ENCODE data around the gene NXPH1. TPM values are rescaled to one million over a fixed set of nuclear protein-coding genes. Genes with fewer than 3 reads are reported as not detected.

Gene NXPH1
- total RNA-seq, 1 donor from 2014 or later: 0.29 TPM

DNA sequence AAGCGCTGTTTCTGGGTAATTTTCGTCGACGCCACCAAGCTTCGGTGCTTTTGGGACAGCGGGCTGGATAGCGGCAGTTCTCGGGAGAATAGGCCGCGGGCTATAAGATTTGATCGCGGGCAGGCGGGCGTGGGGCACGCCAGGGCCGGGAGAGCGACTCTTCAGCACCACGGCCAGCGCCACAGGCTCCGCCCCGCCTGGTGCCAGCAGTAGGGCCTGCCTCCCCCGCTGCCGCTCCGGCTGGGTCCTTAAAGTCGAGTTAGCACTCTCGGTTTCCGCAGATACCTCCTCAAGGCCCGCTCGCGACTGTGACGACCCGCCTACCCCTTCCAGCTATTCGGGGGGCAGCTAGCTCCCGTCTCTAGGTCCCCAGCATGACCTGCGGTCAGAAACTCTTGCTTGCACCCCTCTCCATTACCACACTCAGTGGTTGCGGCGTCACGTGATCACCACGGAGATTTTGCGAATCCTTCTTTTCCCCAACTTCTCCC, 9.4 kb downstream of the NXPH1 start:
- TF ChIP-seq, protein P1, sequence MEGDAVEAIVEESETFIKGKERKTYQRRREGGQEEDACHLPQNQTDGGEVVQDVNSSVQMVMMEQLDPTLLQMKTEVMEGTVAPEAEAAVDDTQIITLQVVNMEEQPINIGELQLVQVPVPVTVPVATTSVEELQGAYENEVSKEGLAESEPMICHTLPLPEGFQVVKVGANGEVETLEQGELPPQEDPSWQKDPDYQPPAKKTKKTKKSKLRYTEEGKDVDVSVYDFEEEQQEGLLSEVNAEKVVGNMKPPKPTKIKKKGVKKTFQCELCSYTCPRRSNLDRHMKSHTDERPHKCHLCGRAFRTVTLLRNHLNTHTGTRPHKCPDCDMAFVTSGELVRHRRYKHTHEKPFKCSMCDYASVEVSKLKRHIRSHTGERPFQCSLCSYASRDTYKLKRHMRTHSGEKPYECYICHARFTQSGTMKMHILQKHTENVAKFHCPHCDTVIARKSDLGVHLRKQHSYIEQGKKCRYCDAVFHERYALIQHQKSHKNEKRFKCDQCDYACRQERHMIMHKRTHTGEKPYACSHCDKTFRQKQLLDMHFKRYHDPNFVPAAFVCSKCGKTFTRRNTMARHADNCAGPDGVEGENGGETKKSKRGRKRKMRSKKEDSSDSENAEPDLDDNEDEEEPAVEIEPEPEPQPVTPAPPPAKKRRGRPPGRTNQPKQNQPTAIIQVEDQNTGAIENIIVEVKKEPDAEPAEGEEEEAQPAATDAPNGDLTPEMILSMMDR (conservative IDR thresholded peaks at IDR 0.05): no peak
- peak; percentile 86 for DNase-seq (ENCODE audit: extremely low spot score, unreplicated experiment)
- H3K27me3 Mint-ChIP-seq: peaks cover 99% of the 10 kb centered on the region
- no peaks in the 10 kb centered on the region for H3K9me3 Mint-ChIP-seq
- H3K36me3 Mint-ChIP-seq: no peaks in the 10 kb centered on the region
- no peak overlapping the region for H3K27ac Mint-ChIP-seq
- H3K4me3 Mint-ChIP-seq: peak overlapping the region; percentile 81
- peaks cover 19% of the 10 kb centered on the region for H3K4me1 Mint-ChIP-seq (ENCODE audit: unreplicated experiment)

DNA sequence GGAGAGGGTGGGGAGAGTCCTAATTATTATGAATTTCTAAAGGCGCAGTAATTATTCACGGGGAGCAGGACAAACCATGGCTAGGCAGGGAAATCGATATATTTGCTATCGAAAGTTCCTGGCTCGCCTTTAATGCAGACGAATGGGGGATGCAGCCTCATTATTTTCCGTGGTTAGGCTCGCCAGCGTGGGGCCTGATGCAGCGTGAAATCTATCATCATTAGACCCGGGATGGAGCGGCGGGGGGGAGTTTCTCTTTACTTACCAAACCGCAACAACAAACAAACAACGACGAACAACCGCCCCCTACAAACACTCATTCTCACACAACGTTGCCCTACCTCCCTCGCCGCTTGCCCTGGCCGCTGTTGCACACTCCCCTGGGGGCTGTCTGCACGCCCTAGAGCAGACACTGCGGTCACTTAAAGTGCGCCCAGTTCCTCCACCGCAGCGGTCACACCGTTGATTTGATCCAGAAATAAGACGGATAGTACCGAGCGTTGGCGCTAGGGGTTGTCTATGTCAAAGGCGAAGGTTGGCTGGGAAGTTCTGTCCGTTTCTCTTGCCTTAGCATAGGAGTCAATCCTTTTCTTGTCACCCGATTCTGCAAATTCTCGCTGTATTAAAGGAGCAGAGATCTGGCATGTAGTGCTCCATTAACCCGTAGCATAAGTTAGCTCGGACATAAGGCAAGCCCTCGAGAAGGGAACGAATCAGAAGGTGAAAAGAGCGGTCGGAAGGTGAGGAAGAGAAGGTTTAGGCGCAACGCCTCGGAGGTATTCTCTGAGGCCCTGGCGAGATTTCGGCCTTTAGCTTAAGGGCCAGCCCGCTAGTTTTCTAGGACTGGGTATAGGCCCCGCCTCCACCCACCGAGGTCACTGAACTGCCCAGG, 10.4 kb downstream of the NXPH1 start:
- Mint-ChIP-seq H3K4me1 (ENCODE audit: unreplicated experiment) (peaks cover 19% of the 10 kb centered on the region), H3K4me3 (peak overlapping the region; percentile 88), H3K27ac (peak overlapping the region; percentile 43), H3K9me3 (no peaks in the 10 kb centered on the region), H3K27me3 (peaks cover 95% of the 10 kb centered on the region), H3K36me3 (no peaks in the 10 kb centered on the region)
- no peak for DNase-seq (ENCODE audit: extremely low spot score, unreplicated experiment)
- TF ChIP-seq, protein P1 (conservative IDR thresholded peaks at IDR 0.05): peak; percentile 66

DNA sequence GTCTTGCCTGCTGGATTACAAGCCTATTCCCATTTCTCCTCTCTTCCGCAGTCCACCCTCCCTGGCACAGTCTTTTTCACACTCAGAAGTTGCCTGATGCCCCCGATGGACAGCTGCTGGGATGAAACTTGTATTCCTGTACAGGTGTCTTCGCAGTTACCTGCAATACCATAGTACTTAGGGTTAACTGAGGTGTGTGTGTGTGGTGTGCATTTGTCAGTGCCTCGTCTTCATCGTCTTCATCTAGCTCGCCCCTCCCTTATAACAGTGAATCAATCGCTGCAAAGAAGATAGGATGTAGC, 11.0 kb downstream of the NXPH1 start:
- no peaks in the 10 kb centered on the region for H3K36me3 Mint-ChIP-seq
- no peak overlapping the region for H3K27ac Mint-ChIP-seq
- H3K27me3 Mint-ChIP-seq: peaks cover 89% of the 10 kb centered on the region
- H3K4me1 Mint-ChIP-seq (ENCODE audit: unreplicated experiment): peaks cover 19% of the 10 kb centered on the region
- no peak for DNase-seq (ENCODE audit: extremely low spot score, unreplicated experiment)
- no peak overlapping the region for H3K4me3 Mint-ChIP-seq
- TF ChIP-seq, protein P1 (conservative IDR thresholded peaks at IDR 0.05): no peak
- no peaks in the 10 kb centered on the region for H3K9me3 Mint-ChIP-seq

DNA sequence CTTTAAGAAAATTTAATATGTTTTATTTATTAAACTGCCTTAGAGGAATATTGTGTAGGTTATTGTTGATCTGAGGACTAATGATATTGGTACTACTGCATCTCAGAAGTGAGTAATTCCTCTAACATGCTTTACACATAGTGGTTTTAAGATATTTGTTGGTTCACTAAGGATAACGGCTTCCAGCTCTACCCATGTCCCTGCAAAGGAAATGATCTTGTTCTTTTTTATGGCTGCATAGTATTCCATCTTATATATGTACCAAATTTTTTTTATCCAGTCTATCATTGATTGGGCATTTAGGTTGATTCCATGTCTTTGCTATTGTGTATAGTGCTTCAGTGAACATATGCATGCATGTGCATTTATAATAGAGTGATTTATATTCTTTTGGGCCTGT, 20.1 kb downstream of the NXPH1 start:
- Mint-ChIP-seq H3K36me3 (no peaks in the 10 kb centered on the region), H3K27me3 (peaks cover 52% of the 10 kb centered on the region), H3K4me3 (no peak overlapping the region), H3K9me3 (no peaks in the 10 kb centered on the region), H3K27ac (no peak overlapping the region), H3K4me1 (ENCODE audit: unreplicated experiment) (no peaks in the 10 kb centered on the region)
- TF ChIP-seq, protein P1 (conservative IDR thresholded peaks at IDR 0.05): no peak
- no peak for DNase-seq (ENCODE audit: extremely low spot score, unreplicated experiment)

DNA sequence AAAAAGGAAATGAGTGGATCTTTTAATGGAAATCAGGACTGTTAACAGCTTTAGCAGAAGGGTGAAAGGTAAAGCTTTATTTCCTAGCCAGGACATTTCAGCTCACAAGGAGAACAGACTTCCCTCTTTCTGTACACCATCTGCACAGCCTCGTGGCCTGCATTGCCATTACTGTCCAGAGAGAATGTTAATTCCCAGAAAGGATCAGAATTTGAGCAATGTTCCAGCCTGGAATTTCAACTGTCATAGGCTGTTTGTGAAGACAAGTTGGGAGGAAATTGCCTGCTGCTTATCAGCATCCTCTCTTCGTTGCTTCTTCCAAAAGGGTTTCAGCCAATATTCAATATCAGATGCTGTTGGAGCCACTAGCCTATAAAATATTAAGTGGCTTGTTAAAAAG, 22.0 kb downstream of the NXPH1 start:
- Mint-ChIP-seq H3K9me3 (no peaks in the 10 kb centered on the region), H3K4me3 (no peak overlapping the region), H3K4me1 (ENCODE audit: unreplicated experiment) (no peaks in the 10 kb centered on the region), H3K27ac (no peak overlapping the region), H3K27me3 (peaks cover 50% of the 10 kb centered on the region), H3K36me3 (no peaks in the 10 kb centered on the region)
- no peak for DNase-seq (ENCODE audit: extremely low spot score, unreplicated experiment)
- TF ChIP-seq, protein P1 (conservative IDR thresholded peaks at IDR 0.05): no peak
